Retinal pigment epithelial cell (primary cell): ENCODE data around the gene FUT7.

Experiments used
- DNase-seq: peaks from one replicate; pipeline ENCODE4 v3.0.0-alpha.2; 2010; ENCODE audit warnings: low read depth
- H3K4me3 ChIP-seq: 2 replicates; pipeline ENCODE4 v1.5.1; 2011; ENCODE audit warnings: mild to moderate bottlenecking, low read length, control low read depth, moderate library complexity
- CTCF ChIP-seq: conservative IDR thresholded peaks from 2 replicates; pipeline ENCODE4 v1.5.1; 2011; ENCODE audit warnings: low read depth, low read length, control low read depth, inconsistent platforms

The FUT7 gene

GRCh38 chr9:136984464-136985026 is 47.3 kb downstream of the FUT7 start:
- TF ChIP-seq CTCF: no peak
- DNase-seq: no peak
- no peak overlapping the region for H3K4me3 ChIP-seq

GRCh38 chr9:136983656-136984314 is 48.1 kb downstream of the FUT7 start:
- no peak overlapping the region for H3K4me3 ChIP-seq
- TF ChIP-seq CTCF: no peak

GRCh38 chr9:136983167-136983566 is 48.7 kb downstream of the FUT7 start:
- no peak for TF ChIP-seq CTCF
- DNase-seq: no peak
- H3K4me3 ChIP-seq: no peak overlapping the region

More at GRCh38 chr9:136983656-136984314, 48.1 kb downstream of the FUT7 start:
- no peak for DNase-seq

- no peak for DNase-seq
- TF ChIP-seq CTCF: no peak
- no peak within 1 kb of the TSS for H3K4me3 ChIP-seq
Observed at GRCh38 chr9:136982232-136983051, 49.4 kb downstream of the FUT7 start, which contains the start of gene LCNL1. TSS of gene LCNL1 (plus strand) at chr9:136982993. CDS start at chr9:136983587, 594 bp downstream.

GRCh38 chr9:136981588-136982231 is 50.2 kb downstream of the FUT7 start:
- no peak for TF ChIP-seq CTCF
- no peak for DNase-seq
- H3K4me3 ChIP-seq: no peak overlapping the region

GRCh38 chr9:136980669-136981478 is 51.0 kb downstream of the FUT7 start:
- TF ChIP-seq CTCF: no peak
- no peak for DNase-seq
- H3K4me3 ChIP-seq: no peak overlapping the region
